Activated gamma-delta T cell treated with Interleukin-2 at 50 U/mL for 16 hours (primary cell): Measurements from ENCODE around the gene IL13RA1.
"Not testable (repeated sequence)": the region's sequence is repeated elsewhere in the genome, so short reads cannot be mapped to it uniquely, and the experiment has no call there.

Experiments used
- DNase-seq: peaks from one replicate; pipeline ENCODE4 v3.0.0-alpha.2; 2020

IL13RA1 gene

DNA sequence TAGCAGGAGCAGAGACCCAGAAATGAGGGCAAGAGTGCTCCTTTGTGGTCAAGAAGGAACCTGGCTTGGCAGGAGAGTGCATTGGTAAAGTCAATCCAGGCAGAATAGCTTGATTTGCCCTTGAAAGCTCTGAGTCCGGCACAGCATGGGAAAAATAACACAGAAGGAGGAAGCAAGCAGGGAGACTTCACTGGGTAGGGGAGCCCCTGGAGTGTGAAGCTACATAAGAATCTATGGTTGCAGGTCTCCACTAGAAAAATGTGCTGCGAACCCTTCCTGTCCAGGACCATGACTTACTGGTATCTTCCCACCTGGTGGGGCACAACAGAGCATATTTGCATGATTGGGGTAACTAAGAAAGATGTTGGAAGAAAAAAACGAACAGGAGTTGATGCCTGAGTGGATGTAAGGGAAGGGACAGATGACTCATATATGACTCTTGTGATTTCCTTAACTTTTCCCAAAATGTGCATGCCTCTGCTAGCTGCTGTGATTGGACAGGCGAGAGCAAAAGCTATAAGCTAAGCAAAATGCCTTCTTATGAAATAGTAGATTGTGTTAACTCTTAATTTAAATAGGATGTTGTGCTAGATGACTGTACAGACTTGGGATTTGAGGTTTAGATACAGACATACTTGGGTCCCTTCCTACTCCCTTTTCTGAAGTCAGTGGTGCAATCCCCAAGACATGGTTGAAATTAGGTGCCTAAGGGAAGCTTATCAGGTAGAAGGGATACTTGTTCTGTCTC lies 3.3 kb downstream of the IL13RA1 start:
- DNase-seq, result no peak

DNA sequence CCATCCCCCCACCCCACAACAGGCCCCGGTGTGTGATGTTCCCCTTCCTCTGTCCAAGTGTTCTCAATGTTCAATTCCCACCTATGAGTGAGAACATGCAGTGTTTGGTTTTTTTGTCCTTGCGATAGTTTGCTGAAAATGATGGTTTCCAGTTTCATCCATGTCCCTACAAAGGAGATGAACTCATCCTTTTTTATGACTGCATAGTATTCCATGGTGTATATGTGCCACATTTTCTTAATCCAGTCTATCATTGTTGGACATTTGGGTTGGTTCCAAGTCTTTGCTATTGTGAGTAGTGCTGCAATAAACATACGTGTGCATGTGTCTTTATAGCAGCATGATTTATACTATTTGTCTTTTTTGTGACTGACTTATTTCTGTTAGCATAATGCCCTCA lies 5.1 kb downstream of the IL13RA1 start:
- not testable (repeated sequence) for DNase-seq

DNA sequence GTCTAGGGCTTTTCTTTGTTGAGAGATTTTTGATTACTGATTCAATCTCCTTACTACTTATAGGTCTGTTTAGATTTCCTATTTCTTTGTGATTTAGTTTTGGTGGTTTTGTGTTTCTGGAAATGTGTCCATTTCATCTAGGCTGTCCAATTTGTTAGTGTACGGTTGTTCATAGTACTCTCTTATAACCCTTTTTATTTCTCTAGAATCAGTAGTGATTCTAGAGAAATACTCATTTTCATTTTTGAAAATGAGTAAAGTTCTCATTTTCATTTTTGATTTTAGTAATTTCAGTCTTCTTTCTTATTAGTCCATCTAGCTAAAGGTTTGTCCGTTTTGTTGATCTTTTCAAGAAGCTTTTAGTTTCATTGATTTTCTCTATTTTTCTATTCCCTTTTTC lies 7.5 kb downstream of the IL13RA1 start:
- no peak for DNase-seq

DNA sequence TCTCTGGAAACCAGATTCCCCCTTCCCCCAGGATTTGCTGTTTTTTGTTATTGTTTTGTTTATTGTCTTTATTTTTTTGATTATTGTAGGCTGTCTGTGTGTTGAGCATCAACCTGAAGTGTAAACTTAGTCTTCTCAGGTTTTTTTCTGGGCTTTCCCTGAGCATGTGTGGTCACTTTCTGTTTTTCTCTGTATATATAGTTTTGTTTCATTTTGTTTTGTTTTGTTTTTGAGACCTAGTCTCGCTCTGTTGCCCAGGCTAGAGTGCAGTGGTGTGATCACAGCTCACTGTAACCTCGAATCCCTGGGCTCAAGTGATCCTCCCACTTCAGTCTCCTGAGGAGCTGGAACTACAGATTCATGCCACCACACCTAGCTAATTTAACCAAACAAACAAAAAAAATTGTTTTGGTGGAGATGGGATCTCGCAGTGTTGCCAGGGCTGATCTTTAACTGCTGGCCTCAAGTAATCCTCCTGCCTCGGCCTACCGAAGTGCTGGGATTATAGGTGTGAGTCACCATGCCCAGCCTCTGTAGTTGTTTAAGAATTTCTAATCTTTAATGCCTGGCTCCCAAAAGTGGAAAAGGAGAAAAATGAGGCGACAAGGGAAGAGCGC lies 9.1 kb downstream of the IL13RA1 start:
- no peak for DNase-seq

DNA sequence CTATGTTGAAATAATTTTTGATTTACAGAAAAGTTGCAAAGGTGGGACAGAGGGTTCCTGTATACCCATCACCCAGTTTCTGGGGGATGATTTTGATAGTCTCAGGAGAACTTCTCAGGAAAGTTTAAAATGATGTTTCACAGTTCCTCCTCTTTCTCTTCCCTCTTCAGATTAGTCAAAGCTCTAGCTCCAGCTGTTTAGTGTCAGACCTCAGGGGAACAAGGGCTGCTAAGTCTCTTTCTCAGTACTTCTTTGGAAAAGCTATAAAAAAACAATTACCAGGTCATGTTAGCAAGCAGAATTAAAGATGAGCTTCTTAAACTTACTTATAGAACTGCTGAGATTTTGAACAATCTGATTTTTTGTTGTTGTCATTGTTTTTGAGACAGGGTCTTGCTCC lies 12.2 kb downstream of the IL13RA1 start:
- DNase-seq, result no peak

DNA sequence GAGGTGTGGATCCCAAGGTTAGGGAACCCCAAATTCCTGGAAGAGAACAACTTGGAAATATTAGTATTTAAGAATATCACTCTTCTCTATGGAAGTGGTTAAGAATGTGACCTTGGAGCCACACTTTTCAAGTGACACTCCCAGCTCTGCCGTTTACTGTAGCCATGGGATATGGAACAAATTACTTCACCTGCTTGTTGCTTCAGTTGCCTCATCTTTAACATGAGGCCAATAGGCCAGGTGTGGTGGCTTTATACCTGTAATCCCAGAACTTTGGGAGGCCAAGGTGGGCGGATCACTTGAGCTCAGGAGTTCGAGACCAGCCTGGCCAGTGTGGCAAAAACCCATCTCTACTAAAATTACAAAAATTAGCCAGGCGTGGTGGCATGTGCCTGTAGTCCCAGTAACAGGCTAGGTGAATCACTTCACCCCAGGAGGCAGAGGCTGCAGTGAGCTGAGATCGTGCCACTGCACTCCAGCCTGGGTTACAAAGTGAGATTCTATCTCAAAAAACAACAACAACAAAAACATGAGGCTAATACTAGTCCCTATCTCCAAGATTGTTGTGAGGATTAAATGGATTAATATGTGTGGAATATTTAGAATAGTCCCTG lies 13.0 kb downstream of the IL13RA1 start:
- no peak for DNase-seq

DNA sequence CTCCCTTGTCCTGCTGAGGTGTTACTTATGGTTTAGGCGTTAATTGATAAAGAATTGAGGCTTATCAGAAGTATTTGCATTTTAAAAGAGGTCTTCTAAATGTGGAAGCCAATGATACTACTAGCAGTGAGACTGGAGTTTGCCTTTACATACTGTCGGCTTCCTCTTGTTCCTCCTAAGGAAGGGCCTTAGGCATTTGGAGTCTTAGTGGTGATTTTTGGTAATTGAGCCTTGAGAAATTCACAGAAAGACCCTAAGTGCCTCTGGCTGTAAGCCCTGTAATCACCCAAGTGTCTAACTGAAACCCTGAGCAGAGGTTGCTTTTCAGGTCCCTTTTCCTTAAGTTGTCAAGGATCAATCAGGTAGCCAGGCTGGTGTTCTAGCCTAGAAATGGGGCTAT lies 14.8 kb downstream of the IL13RA1 start:
- no peak for DNase-seq

DNA sequence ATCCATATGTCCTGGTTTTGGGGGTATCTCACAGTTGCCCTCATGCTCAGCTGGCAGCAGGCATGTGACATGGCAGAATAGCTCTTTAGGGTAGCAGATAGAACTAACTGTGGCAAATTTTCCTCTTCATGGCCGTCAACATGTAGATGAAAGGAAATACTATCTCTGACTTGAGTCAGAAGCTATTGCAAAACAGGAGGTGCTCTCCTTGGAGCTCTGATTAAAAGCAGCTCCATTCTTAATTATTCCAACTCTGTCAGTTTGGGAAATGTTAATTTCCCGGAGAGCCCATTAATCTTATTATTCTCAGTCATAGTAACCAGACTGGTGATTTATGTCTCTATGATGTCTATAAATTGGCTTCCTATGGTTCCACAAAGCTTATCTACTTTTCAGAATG lies 18.2 kb downstream of the IL13RA1 start:
- no peak for DNase-seq

DNA sequence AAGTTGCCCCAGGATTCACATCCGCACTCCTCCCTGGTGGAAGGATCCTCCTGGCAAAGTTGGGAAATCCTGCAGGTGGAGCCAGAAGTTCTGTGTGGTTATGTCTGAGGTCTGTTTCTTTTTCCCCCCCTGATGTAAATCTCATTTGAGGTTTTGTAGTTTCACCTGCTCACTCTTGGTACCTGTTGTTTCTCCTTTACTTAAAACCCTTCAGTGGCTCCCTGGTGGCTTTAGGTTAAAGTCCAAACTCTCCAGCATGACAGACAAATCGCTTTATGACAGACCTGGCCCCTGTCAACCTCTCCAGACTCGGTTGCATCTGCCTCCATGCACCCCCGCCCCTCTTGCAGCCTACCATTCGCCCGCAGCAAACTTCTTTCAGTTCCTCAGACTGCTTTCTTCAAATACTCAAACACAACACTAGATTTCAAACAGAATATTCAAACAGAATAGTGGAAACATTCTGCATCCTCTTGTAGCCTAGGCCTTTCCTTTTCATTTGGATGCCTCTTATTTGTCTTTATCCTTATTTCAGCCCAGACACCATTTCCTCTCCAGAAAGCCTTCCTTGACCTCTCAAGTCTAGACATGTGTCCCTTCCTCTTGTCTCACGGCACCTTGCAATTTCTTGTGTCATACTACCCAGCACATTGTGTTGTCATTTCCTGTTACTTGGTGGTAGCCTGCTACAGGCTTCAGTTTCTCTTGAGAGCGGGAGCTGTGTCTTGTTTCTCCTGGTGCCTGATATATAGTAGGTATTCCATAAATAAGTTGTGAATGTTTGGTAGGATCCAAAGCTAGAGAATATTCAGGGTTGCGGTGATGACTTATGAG lies 24.8 kb downstream of the IL13RA1 start:
- no peak for DNase-seq

DNA sequence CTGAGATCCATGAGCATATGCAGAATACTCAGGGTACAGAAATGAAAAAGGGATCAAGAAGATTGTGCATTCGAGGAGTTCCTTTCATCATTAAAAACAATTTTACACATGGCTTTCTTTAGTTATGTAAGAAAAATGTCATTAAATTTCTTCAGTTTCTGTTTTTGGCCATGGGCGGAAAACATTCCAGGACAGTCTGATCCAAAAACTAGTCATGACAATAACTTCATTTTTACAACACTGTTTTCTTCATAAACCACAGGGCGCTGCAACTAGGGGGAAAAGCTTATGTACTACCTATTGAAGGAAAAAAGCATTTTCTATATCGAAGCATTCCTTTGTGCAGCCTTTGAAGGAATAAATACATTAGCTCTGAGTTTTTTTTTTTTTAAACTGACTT lies 28.2 kb downstream of the IL13RA1 start:
- no peak for DNase-seq

DNA sequence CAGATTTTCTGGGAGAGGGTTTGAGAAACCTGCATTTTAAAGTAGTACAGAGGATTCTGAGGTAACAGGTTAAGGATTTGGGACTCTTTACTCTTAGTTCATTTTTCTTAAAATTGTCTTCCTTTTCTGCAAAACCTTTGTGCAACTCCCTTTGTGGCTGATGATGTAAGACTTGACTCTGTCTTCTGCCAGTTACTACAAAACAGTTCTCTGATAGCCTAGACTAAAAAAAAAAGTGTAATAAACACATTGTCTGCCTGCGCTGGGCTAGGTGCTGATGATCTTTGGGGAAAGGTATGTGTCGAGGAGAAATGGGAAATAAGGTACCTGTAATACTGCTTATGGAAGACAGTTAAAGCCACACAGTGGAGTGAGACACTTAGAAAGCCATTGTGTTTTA lies 28.7 kb downstream of the IL13RA1 start:
- DNase-seq, result no peak

DNA sequence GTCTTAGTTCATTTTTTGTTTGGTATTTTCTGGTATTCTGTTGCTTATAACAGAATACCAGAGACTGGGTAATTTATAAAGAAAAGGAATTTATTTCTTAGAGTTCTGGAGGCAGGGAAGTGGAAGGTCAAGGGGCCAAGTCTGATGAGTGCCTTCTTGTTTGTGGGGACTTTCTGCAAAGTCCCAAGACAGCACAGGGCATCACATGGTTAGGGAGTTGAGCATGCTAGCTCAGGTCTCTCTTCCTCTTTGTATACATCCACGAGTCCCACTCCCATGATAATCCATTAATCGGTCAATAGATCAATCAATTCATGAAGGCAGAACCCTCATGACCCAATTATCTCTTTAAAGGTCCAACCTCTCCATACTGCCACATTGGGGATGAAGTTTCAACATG lies 31.1 kb downstream of the IL13RA1 start:
- no peak for DNase-seq

DNA sequence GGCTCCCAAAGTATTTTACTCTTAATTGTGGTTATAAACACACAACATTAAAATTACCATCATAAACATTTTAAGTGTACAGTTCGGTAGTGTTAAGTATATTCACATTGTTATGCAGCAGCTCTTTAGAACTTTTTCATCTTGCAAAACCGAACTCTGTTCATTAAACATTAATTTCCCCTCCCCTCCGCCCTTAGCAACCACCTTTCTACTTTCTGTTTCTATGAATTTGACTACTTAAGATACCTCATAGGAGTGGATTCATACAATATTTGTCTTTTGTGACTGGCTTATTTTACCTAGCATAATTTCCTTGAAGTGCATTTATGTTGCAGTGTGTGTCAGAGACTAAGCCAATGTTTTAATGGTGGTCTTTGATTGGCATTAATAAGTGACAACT lies 32.6 kb downstream of the IL13RA1 start:
- DNase-seq, result no peak

DNA sequence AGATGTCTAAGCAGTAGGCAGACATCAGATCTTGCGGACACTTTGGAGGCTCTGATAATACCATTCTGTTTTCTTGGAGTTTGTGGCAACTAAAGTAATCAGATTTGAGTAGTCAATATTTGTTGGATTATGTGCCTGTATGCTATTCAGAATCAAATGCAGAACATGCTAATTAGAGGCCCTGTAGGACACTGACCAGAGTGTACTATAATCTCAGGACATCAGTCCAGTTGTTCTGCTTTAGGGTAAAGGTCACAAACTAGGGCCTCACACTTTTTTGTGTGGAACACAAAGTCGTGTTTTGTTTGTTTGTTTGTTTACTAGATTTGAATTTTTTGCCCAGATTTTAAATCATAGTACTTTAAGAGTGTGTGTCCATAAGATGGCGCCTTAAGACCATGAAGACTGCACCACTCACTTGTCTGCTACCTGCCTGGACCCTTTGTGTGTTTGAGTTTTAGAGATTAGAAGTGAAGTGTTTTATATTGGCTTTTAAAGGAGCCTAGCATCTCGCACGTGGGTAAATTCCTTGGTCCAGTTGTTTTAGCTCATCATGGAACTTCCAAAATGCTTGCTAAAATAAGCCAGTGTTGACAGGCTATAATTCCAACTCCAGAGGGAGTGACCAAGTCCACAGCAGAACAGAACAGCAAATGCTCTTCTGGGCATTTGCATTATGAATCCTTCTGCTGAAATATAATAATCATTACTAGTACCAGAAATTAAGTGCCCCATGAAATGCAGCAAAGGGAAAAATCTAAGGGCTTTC lies 34.7 kb downstream of the IL13RA1 start:
- DNase-seq, result no peak

DNA sequence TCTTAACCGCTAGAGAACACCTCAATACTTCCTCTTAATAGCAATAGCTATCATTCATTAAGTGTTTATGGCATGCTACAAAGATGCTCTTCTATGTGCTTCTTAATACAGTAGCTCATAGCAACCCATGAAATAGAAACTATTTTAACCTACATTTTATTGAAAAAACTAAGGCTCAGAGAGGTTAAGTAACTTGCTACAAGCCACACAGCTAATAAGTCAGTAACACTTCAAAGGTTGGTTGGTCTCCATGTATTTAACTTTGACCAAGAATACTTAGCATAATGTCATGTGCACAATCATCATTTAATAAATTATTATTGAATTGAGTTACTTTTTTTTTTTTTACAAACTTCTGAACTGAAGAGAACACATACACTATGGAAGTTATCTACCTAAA lies 36.1 kb downstream of the IL13RA1 start:
- DNase-seq, result no peak

DNA sequence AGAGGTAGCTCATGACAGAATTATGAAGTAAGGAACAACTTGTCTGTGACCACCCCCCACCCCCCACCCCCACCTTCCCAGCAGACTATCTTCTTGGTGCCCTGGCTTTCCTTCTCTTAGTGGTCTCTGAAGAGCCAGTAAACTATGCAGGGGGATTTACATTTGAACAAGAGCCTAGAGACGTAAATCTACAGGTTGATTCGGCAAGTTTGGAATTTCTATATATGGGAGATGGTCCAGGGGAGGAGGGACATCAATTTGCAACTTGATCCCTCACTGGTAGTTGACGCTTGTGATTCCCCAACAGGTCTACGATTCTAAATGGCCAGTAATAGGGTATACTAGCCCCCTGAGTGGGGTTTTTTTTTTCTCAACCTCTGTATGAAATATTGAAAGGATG lies 36.7 kb downstream of the IL13RA1 start:
- no peak for DNase-seq

DNA sequence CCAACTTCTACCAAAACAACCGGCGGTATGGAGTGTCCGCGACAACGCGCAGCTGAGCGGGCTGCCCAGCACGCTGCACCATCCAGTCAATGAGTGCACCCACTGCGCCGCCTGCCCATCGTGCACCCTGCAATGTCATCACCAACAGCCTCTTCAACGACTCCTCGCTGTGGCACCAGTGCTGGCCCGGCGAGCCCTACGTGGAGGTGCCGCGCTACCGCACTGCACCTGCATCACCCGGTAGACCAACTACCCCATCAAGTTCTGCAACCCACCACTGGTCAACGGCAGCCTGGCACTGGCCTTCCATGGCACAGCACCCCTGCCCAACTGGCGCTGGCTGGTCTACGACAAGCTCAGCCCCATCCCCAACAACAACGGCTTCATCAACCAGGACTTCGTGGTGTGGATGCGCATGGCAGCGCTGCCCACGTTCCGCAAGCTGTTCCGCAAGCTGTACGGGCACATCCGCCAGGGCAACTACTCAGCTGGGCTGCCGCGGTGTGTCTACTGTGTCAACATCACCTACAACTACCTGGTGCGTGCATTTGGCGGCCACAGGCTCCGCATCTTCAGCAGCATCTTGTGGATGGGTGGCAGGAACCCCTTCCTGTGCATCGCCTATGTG lies 42.8 kb downstream of the IL13RA1 start:
- no peak for DNase-seq

DNA sequence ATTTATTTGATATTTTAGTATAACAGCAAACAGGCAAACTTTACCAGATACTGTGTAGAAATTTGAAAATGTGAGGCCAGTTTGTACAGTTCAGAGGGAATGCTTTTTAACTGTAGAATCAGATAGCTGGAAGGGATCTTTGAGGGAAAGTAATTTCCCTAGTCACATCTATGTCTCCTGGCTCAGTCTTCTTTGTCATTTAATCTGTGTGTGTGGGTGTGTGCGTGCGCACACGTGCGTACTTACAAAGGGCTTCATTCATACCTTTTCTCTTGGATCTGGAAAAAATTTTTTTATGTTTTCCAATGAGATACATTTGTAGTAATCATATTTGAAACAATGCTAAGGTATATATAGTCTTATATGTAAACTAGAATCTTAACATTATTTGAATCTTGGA lies 44.6 kb downstream of the IL13RA1 start:
- no peak for DNase-seq

DNA sequence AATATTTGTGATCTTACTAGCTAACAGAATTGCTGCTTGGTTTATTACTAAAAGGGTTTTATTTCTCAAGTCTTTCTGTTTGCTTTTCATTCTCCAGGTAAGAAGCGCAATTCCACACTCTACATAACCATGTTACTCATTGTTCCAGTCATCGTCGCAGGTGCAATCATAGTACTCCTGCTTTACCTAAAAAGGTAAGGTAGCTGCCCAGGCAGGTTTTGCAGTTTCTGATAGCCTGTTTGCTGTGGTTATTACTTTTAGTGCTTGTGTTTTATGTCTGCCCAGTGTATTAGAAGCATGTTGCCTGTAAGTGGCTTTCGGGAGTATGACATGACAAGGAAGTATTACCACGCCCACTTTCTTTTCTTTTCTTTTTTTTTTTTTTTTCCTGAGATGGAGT lies 46.4 kb downstream of the IL13RA1 start:
- no peak for DNase-seq

DNA sequence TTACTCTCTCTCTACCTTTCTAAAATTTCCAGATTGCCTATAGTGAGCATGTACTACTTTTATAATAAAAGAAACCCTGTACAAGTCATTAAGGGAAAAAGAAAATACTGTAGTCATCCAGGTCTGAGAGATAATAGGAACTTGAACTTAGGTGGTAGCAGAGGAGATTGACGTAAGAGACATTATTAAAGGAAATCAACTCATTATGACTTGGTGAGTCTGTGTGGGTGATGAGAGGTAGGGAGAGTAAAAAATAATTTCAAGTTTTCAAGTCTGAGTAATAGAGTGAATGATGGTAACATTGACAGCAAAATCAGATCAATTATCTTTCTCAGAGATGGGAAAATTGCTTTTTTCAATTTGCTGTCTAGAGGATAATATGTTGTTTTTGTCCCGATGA lies 52.2 kb downstream of the IL13RA1 start:
- DNase-seq, result no peak

DNA sequence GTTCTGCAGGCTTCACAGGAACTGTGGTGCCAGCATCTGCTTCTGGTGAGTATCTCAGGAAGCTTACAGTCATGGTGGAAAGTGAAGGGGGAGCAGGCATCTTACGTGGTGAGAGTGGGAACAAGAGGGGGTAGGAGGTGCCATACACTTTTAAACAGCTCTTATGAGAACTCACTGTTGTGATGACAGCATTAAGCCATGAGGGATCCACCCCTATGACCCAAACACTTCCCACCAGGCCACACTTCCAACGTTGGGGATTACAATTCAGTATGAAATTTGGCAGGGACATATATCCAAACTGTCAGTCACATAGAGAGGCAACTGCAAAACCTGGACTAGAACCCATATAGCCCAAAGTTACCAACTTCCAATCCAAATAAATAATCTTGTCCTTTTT lies 53.1 kb downstream of the IL13RA1 start:
- no peak for DNase-seq

DNA sequence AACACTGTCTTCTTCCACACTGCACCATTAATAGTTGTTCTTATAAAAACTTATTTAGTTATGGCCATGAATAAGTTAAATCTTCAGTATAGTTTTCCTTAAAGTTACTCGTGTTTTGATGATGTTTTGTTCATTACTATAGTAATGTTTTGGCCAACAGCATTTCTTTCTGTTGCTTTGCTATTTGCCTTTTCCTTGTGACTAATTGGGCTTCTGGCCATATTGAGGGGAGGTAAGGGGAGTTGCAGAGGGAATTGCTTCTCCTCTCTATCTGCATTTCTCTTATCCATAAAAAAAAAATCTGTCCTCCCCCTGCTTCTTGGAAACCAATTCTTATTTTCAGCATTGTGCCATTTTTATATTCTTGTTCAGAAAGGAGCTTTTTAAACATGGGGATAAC lies 53.5 kb downstream of the IL13RA1 start:
- DNase-seq, result no peak
